Measurements from ENCODE around the gene ADGRG3. TPM values are rescaled to one million over a fixed set of nuclear protein-coding genes. Genes with fewer than 3 reads are reported as not detected.
A peak's percentile ranks its signal among the peaks of the same experiment; 100 is the strongest.

ADGRG3 gene, protein sequence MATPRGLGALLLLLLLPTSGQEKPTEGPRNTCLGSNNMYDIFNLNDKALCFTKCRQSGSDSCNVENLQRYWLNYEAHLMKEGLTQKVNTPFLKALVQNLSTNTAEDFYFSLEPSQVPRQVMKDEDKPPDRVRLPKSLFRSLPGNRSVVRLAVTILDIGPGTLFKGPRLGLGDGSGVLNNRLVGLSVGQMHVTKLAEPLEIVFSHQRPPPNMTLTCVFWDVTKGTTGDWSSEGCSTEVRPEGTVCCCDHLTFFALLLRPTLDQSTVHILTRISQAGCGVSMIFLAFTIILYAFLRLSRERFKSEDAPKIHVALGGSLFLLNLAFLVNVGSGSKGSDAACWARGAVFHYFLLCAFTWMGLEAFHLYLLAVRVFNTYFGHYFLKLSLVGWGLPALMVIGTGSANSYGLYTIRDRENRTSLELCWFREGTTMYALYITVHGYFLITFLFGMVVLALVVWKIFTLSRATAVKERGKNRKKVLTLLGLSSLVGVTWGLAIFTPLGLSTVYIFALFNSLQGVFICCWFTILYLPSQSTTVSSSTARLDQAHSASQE
- 7.7 TPM for total RNA-seq
- long read RNA-seq, partial matches to known transcripts, result 4 of 8 reads
- long read RNA-seq, other reads (novel, unspliced or antisense), result 4 of 8 reads

- H3K27ac ChIP-seq, result peak within 1 kb of the TSS; percentile 41
- peaks cover 8% of the 10 kb centered on the region for H3K4me1 ChIP-seq
- intact Hi-C loops (cut with DNase I), result no loop called here
- no peak within 1 kb of the TSS for H3K4me3 ChIP-seq
- ATAC-seq (no peak), DNase-seq (no peak)
- H3K36me3 ChIP-seq, result peaks cover 6% of the 10 kb centered on the region
- H3K9me3 ChIP-seq, result no peaks in the 10 kb centered on the region
- TF ChIP-seq, protein P1, sequence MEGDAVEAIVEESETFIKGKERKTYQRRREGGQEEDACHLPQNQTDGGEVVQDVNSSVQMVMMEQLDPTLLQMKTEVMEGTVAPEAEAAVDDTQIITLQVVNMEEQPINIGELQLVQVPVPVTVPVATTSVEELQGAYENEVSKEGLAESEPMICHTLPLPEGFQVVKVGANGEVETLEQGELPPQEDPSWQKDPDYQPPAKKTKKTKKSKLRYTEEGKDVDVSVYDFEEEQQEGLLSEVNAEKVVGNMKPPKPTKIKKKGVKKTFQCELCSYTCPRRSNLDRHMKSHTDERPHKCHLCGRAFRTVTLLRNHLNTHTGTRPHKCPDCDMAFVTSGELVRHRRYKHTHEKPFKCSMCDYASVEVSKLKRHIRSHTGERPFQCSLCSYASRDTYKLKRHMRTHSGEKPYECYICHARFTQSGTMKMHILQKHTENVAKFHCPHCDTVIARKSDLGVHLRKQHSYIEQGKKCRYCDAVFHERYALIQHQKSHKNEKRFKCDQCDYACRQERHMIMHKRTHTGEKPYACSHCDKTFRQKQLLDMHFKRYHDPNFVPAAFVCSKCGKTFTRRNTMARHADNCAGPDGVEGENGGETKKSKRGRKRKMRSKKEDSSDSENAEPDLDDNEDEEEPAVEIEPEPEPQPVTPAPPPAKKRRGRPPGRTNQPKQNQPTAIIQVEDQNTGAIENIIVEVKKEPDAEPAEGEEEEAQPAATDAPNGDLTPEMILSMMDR (IDR thresholded peaks at IDR 0.05), result no peak
- no peaks in the 10 kb centered on the region for H3K27me3 ChIP-seq (ENCODE audit: low read depth)
Observed at GRCh38 chr16:57668263-57668571, at the start of gene ADGRG3. TSS of gene ADGRG3 (plus strand) at chr16:57668306. CDS start at chr16:57668348, 42 bp downstream.

DNA sequence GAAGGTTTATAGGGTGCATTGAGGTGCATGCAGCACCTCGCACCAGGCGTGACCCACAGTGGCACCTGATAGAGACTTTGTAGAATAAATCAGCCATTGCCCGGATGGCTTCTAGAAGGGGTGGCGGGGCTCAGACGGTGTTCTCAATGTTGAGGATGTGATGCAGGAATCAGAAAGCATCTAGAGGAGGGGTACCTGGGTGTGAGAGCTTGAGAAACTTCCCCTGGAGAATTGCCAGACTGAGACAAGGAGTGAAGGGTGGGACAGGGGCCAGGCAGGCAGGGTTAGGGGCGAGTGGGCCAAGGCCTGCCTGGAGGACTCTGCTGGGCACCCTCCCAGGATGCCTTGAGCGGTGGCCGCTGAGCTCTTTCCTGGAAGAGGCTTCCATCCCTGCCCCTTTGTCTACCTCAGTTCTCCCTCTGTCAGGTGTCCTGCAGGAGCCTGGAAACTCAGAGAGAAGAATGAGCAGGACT, 48.9 kb upstream of the ADGRG3 start:
- no peak for DNase-seq
- TF ChIP-seq, protein P1 (IDR thresholded peaks at IDR 0.05), result no peak
- Histone ChIP-seq H3K4me3 (no peak overlapping the region), H3K9me3 (no peaks in the 10 kb centered on the region), H3K4me1 (peaks cover 28% of the 10 kb centered on the region), H3K27me3 (ENCODE audit: low read depth) (no peaks in the 10 kb centered on the region), H3K27ac (peak overlapping the region; percentile 60), H3K36me3 (no peaks in the 10 kb centered on the region)
- ATAC-seq, result no peak
- intact Hi-C loops (cut with DNase I), result no loop called here

DNA sequence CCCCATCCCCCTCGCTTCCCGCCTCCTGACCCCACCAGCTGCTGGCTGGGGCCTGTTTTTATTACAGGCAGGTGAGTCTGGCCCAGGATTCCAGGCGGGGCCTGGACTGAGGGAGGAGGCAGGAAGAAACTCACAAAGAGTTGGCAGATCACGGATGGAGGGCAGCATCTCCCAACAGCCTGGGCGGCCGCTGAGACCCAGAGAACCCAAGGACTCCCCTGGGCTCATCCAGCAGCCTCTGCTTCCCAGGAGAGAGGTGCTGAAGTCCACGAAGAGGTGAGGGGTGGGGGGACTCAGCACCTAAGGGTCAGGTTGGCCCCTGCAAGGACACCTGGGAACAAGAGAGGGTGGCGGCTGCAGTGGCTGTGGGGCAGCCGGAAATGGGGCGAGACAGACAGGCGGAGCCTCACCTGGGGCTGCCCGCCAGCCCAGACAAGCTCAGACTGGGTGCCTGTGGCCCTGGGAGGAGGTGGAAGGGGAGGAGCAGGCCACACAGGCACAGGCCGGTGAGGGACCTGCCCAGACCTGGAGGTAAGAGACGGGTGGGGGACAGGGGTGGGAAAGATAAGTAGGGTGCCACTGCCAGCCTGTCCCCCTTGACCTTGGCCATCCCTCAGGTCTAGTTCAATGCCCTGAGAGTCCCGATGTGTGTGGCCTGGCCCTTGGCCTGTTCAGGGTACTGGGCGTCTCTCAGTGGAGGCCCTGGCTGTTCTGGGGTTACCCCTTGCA, 48.3 kb upstream of the ADGRG3 start:
- ATAC-seq (peak; percentile 80 to 88), DNase-seq (peak; percentile 66)
- intact Hi-C loops (cut with DNase I), result no loop called here
- Histone ChIP-seq H3K27ac (peak overlapping the region; percentile 60), H3K9me3 (no peaks in the 10 kb centered on the region), H3K36me3 (no peaks in the 10 kb centered on the region), H3K4me3 (peak overlapping the region; percentile 45), H3K4me1 (peaks cover 34% of the 10 kb centered on the region), H3K27me3 (ENCODE audit: low read depth) (no peaks in the 10 kb centered on the region)
- TF ChIP-seq, protein P1 (IDR thresholded peaks at IDR 0.05), result no peak

- intact Hi-C loops (cut with DNase I), result no loop called here
- Histone ChIP-seq H3K4me1 (peaks cover 34% of the 10 kb centered on the region), H3K36me3 (no peaks in the 10 kb centered on the region), H3K27ac (peak overlapping the region; percentile 60), H3K4me3 (peak overlapping the region; percentile 45), H3K27me3 (ENCODE audit: low read depth) (no peaks in the 10 kb centered on the region), H3K9me3 (no peaks in the 10 kb centered on the region)
- peak; percentile 59 to 70 for ATAC-seq
- TF ChIP-seq, protein P1 (IDR thresholded peaks at IDR 0.05), result no peak
- DNase-seq, result peak; percentile 76
Observed at GRCh38 chr16:57620335-57621231, 47.5 kb upstream of the ADGRG3 start.
